Loucy (cell line): ENCODE data around the gene BTBD16.

ENCODE experiments used
- CTCF ChIP-seq: fragments of 200-600 bp; sonication (generic); conservative IDR thresholded peaks from 2 replicates; pipeline ENCODE4 v1.5.1; 2014; ENCODE audit warnings: mild to moderate bottlenecking, antibody characterized with exemption, low read length
- EZH2phosphoT487 ChIP-seq: fragments of 200-600 bp; IDR thresholded peaks from 2 replicates; pipeline ENCODE4 v1.6.1; 2018; ENCODE audit warnings: antibody characterized with exemption, mild to moderate bottlenecking, moderate library complexity, borderline replicate concordance

GRCh38 chr10:122243550-122243949, 27.5 kb upstream of the BTBD16 start:
- TF ChIP-seq CTCF (no peak), EZH2phosphoT487 (no peak)
